DOHH2 (cell line): ENCODE measurements around the gene PACS2.
"Not testable (repeated sequence)": the region's sequence is repeated elsewhere in the genome, so short reads cannot be mapped to it uniquely, and the experiment has no call there.

ENCODE experiments used
- H3F3A ChIP-seq: fragments of 200-600 bp; sonication (generic), shearing (Covaris generic); 2 replicates; pipeline ENCODE4 v1.6.0; 2016; ENCODE audit warnings: antibody characterized with exemption, mild to moderate bottlenecking; ENCODE audit not compliant: control insufficient read depth, insufficient read depth
- H3K27ac ChIP-seq: fragments of 200-600 bp; sonication (generic); 2 replicates; pipeline ENCODE4 v1.5.1; 2014; ENCODE audit warnings: low read depth, mild to moderate bottlenecking, low read length, moderate library complexity
- H3K27me3 ChIP-seq: fragments of 200-600 bp; sonication (generic); 2 replicates; pipeline ENCODE4 v1.6.1; 2014; ENCODE audit warnings: mild to moderate bottlenecking, low read length, mixed read lengths; ENCODE audit not compliant: control insufficient read depth
- H3K36me3 ChIP-seq: fragments of 200-600 bp; sonication (generic); 2 replicates; pipeline ENCODE4 v1.6.1; 2014; ENCODE audit warnings: mild to moderate bottlenecking, low read length, moderate library complexity, mixed read lengths; ENCODE audit not compliant: control insufficient read depth
- H3K4me1 ChIP-seq: fragments of 200-600 bp; sonication (generic); 2 replicates; pipeline ENCODE4 v1.6.1; 2014; ENCODE audit warnings: mild to moderate bottlenecking, low read length, mixed read lengths; ENCODE audit not compliant: control insufficient read depth
- H3K4me2 ChIP-seq: fragments of 200-600 bp; sonication (generic); 2 replicates; pipeline ENCODE4 v1.6.0; 2014; ENCODE audit warnings: mild to moderate bottlenecking, low read length, moderate library complexity
- H3K4me3 ChIP-seq: fragments of 200-600 bp; sonication (generic); 2 replicates; pipeline ENCODE4 v1.5.1; 2014; ENCODE audit warnings: mild to moderate bottlenecking, low read length, mixed read lengths
- H3K79me2 ChIP-seq: fragments of 200-600 bp; sonication (generic); 2 replicates; pipeline ENCODE4 v1.6.1; 2014; ENCODE audit warnings: mild to moderate bottlenecking, low read length, mixed read lengths; ENCODE audit not compliant: control insufficient read depth
- H3K9me2 ChIP-seq: fragments of 200-600 bp; sonication (generic); replicated peaks from 2 replicates; pipeline ENCODE4 v1.6.1; 2014; ENCODE audit warnings: mild to moderate bottlenecking, low read length, mixed read lengths; ENCODE audit not compliant: control insufficient read depth
- H3K9me3 ChIP-seq: fragments of 200-600 bp; sonication (generic); 2 replicates; pipeline ENCODE4 v1.6.1; 2014; ENCODE audit warnings: antibody characterized with exemption, low read length, mixed read lengths; ENCODE audit not compliant: control insufficient read depth, insufficient read depth
- H4K20me1 ChIP-seq: fragments of 200-600 bp; sonication (generic); 2 replicates; pipeline ENCODE4 v1.6.0; 2014; ENCODE audit warnings: low read depth, mild to moderate bottlenecking, antibody characterized with exemption, low read length, moderate library complexity; ENCODE audit not compliant: control insufficient read depth, insufficient read depth
- EZH2phosphoT487 ChIP-seq: fragments of 200-600 bp; sonication (generic); IDR thresholded peaks from 2 replicates; pipeline ENCODE4 v1.6.1; 2017; ENCODE audit warnings: borderline replicate concordance, mild to moderate bottlenecking, antibody characterized with exemption, low read length, moderate library complexity, mixed read lengths
- TF ChIP-seq, protein P1 (sequence below): fragments of 200-600 bp; sonication (generic); IDR thresholded peaks from one replicate; pipeline ENCODE4 v1.5.1; 2014; ENCODE audit warnings: antibody characterized with exemption, mild to moderate bottlenecking, low read depth, low read length; ENCODE audit not compliant: poor library complexity, severe bottlenecking

Gene PACS2

GRCh38 chr14:105326568-105326867 is 12.0 kb downstream of the PACS2 start:
- Histone ChIP-seq H3K9me2 (no peaks in the 10 kb centered on the region), H3K27me3 (no peaks in the 10 kb centered on the region), H3K79me2 (0 out of 2 replicates have a peak, but pooled peaks cover 6% of the 10 kb centered on the region), H3K36me3 (no peaks in the 10 kb centered on the region), H3K27ac (no peak overlapping the region), H4K20me1 (no peaks in the 10 kb centered on the region), H3K4me1 (no peaks in the 10 kb centered on the region), H3F3A (no peaks in the 10 kb centered on the region), H3K4me3 (no peak overlapping the region), H3K9me3 (no peaks in the 10 kb centered on the region), H3K4me2 (no peak overlapping the region)
- TF ChIP-seq EZH2phosphoT487, result no peak
- TF ChIP-seq, protein P1, sequence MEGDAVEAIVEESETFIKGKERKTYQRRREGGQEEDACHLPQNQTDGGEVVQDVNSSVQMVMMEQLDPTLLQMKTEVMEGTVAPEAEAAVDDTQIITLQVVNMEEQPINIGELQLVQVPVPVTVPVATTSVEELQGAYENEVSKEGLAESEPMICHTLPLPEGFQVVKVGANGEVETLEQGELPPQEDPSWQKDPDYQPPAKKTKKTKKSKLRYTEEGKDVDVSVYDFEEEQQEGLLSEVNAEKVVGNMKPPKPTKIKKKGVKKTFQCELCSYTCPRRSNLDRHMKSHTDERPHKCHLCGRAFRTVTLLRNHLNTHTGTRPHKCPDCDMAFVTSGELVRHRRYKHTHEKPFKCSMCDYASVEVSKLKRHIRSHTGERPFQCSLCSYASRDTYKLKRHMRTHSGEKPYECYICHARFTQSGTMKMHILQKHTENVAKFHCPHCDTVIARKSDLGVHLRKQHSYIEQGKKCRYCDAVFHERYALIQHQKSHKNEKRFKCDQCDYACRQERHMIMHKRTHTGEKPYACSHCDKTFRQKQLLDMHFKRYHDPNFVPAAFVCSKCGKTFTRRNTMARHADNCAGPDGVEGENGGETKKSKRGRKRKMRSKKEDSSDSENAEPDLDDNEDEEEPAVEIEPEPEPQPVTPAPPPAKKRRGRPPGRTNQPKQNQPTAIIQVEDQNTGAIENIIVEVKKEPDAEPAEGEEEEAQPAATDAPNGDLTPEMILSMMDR, result no peak

DNA sequence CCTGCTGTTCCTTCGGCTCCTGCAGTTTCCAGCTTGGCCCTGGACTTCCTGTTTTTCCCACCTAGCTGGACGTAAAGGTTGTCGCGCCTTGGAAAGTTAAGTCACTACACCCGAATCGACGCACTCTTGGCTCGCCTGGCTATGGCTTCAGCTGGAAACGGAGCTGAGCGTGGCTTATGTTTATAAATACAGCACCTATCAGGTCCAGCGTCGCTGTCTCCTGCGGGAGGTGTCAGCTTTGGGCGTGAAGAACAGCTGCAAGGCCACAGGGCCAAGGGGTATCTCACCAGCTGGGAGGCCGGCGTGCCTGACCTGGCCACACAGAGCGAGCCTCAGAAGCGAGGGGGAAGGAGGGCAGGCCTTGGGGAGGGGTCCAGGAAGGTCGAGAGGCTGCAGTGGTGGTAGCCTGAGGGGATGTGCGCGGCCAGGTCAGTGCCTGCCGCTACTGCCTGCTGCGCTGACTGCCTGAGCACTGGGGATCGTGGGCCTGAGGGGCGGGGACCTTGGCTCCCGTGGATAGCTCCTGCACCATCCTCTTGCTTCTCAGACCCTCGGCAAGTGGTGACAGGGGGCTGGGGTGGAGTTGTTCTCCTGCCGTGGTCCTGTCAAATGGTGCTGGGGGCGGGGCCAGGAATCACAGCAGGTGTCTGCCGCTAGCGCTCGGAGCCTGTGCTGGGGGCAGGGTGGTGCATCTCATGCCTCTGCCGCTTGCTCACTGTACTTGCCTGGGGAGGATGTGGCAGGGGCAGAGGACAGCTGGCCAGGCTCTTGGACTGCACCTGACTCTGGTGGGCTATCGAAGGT is 12.5 kb downstream of the PACS2 start:
- Histone ChIP-seq H3K36me3 (no peaks in the 10 kb centered on the region), H3K9me2 (no peaks in the 10 kb centered on the region), H3K4me1 (no peaks in the 10 kb centered on the region), H3K4me2 (no peak overlapping the region), H3K4me3 (no peak overlapping the region), H3F3A (no peaks in the 10 kb centered on the region), H3K27me3 (no peaks in the 10 kb centered on the region), H3K79me2 (0 out of 2 replicates have a peak, but pooled peaks cover 6% of the 10 kb centered on the region), H3K9me3 (no peaks in the 10 kb centered on the region), H3K27ac (no peak overlapping the region), H4K20me1 (no peaks in the 10 kb centered on the region)
- TF ChIP-seq, protein P1, result no peak
- TF ChIP-seq EZH2phosphoT487, result no peak

DNA sequence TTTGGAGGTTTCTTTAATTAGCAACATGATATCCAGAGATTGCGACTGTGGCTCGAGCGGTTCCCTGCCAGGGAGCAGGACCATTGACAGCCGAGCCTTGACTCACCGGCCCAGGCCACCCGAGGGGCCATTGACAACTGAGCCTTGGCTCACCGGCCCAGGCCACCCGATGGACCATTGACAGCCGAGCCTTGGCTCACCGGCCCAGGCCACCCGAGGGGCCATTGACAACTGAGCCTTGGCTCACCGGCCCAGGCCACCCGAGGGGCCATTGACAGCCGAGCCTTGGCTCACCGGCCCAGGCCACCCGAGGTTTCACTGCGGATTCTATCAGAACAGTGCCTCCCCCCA is 13.1 kb downstream of the PACS2 start:
- H3K4me3 ChIP-seq, H3F3A ChIP-seq, H3K27ac ChIP-seq, H3K27me3 ChIP-seq, H3K9me2 ChIP-seq, H3K4me1 ChIP-seq, H3K79me2 ChIP-seq, H3K9me3 ChIP-seq, H4K20me1 ChIP-seq, H3K36me3 ChIP-seq, H3K4me2 ChIP-seq: not testable (repeated sequence)

DNA sequence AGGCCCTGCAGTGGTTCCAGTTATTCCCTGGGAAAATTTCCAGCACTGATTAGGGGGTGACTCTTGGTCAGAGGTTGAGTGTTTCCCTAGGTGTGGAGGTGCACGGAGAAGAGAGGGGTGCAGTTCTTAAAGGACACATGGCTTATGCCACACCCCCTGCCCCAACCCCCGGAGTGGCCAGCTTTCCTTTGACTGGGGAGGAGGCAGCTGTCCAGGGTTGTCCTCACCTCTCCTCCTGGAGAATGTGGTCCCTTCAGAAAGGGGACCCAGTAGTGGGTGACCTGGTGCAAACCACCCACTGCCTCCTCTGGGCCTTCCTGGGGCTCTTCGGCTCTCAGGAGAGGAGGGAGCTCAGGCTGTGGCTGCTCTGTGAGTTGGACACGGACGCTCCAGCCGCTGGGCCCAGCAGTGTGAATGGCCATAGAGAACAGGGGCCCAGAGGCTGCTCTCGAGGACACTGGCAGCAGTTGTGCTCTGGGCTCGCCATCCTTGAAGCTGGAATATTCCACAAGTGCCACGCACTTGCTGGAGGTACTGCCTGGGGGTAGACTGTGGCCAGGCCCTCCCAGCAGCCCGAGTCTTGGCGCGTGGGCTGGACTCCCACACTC is 13.6 kb downstream of the PACS2 start:
- H3F3A ChIP-seq, result no peaks in the 10 kb centered on the region
- TF ChIP-seq, protein P1, result no peak
- TF ChIP-seq EZH2phosphoT487, result no peak
- H3K9me3 ChIP-seq, result no peaks in the 10 kb centered on the region
- H3K4me2 ChIP-seq, result no peak overlapping the region
- no peaks in the 10 kb centered on the region for H3K9me2 ChIP-seq
- H3K27me3 ChIP-seq, result no peaks in the 10 kb centered on the region
- no peaks in the 10 kb centered on the region for H3K4me1 ChIP-seq
- H3K27ac ChIP-seq, result no peak overlapping the region
- H4K20me1 ChIP-seq, result no peaks in the 10 kb centered on the region
- no peak overlapping the region for H3K4me3 ChIP-seq
- 0 out of 2 replicates have a peak, but pooled peaks cover 3% of the 10 kb centered on the region for H3K79me2 ChIP-seq
- no peaks in the 10 kb centered on the region for H3K36me3 ChIP-seq
